Esophagus muscularis mucosa (tissue), 3 donors: ENCODE results near the gene NUP160.
"Not testable (repeated sequence)": the region's sequence is repeated elsewhere in the genome, so short reads cannot be mapped to it uniquely, and the experiment has no call there.

Experiments used
- CTCF ChIP-seq, 3 experiments: fragments of 200-600 bp in 2 of 3; fragments of 450-650 bp in 1 of 3; sonication (generic) in 2 of 3; IDR thresholded peaks; one replicate each; pipeline ENCODE4 v1.5.1; 2017 to 2019; ENCODE audit warnings: antibody characterized with exemption in 3 of 3, mild to moderate bottlenecking in 2 of 3, moderate library complexity in 1 of 3
- POLR2A ChIP-seq: fragments of 450-650 bp; IDR thresholded peaks from one replicate; pipeline ENCODE4 v1.6.1; 2017; ENCODE audit warnings: antibody characterized with exemption, moderate library complexity, mild to moderate bottlenecking, low read depth
- POLR2AphosphoS5 ChIP-seq, 2 donors: sonication (generic); formaldehyde crosslinking; IDR thresholded peaks; one replicate each; pipeline ENCODE4 v1.6.1; 2017; ENCODE audit warnings: antibody characterized with exemption in 2 of 2

GRCh38 chr11:47769556-47769955, 78.6 kb downstream of the NUP160 start:
- not testable (repeated sequence) for TF ChIP-seq CTCF (IDR thresholded peaks at IDR 0.05); POLR2A; POLR2AphosphoS5 (IDR thresholded peaks at IDR 0.05)
